Activated T-helper 1 cell treated with anti-CD3 and anti-CD28 coated beads, Interleukin-2, amount 50 U/mL, for 16 hours (primary cell): ENCODE measurements around the gene GOLGA8S.
"Not testable (repeated sequence)": the region's sequence is repeated elsewhere in the genome, so short reads cannot be mapped to it uniquely, and the experiment has no call there.

ENCODE experiments used
- DNase-seq, 2 donors: peaks; one replicate each; pipeline ENCODE4 v3.0.0-alpha.2; 2020; ENCODE audit warnings: low read depth in 1 of 2, low spot score in 1 of 2

The GOLGA8S gene

DNA sequence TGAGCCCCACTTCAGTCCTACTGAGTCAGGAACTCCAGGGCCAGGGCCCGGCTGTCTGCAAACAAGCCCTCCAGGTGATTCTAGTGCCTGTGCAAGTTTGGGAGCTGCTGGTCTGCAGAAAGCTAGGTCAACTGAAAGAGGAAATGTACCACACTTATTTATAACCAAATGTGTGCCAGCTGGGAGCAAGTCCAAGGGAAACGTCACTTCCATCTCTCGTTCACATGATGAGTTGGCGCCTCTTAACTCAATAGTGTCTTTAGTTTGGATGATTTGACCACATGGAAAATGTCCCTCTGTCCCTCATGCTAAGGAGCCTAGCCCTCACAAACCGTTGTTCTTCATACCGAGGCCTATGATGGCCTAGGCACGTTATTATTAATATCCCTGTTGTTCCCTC, 43.2 kb downstream of the GOLGA8S start:
- DNase-seq, result no peak

DNA sequence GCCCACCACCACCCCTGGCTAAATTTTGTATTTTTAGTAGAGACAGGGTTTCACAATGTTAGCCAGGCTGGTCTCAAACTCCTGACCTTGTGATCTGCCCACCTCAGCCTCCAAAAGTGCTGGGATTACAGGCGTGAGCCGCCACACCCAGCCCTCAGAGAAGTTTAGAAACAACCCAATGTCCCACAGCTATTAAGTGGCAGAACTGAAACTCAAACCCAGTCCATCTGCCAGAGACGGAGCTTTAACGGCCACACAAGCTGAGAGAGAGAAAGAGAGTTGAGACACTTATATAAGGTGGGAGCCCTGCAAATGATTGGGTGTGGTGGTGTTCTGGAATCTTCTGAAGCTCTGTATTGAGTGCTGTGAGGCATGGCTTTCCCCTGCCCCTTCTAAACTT, 43.8 kb downstream of the GOLGA8S start:
- DNase-seq, result not testable (repeated sequence)

DNA sequence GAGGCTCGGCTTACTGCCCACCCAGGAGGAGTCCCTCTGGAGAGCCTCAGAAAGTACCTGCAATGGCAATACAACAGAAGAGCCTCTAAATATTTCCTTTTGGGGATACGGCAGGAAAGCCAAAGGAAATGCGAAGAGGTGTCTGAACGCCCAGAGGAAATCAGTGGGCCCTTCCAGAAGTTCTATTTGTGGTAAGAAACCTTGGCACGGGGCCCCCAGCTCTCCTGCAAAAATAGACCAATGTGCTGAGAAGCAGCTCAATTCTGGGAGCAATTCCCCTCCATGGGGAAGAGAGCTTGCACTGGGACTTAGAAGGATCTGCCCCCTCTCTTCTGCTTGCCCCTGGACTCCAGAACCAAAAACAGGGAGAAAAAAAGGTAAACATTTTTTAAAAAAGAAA, 44.7 kb downstream of the GOLGA8S start:
- DNase-seq, result not testable (repeated sequence)

DNA sequence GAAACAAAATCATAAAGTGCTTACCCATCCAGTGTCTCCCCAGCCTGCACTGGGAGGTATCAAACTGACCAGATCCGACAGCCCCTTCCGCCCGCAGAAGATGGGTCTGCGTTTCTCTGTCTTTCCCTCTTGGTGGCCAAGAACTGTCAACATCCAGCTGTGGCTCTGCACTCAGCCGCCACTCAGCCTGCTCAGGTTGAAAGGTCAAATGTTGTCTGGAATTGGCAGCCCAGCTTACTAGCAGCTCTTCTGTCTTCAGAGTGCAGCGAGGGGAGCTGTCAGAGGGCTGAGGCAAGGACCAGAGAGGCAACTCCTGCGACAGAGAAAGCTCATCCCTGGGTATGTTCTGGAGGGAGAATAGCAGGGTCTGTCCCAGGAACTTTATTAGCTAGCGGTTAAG, 47.1 kb downstream of the GOLGA8S start:
- no peak for DNase-seq

DNA sequence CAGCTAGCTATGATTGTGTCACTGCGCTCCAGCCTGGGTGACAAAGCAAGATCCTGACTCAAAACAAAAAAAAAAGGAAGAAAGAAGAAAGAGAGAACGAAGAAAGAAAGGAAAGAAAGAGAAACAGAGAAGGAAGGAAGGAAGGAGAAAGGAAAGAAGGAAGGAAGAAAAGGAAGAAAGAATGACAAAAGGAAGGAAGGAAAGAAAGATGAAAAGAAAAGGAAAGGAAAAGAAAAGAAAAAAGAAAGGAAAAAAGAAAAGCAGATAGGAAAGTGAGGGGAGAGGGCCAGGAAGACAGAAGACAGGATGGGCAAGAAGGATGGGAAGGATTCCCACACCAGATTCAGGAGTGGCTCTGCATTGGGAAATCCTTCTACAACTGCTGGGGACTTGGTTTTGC, 47.6 kb downstream of the GOLGA8S start:
- no peak for DNase-seq

DNA sequence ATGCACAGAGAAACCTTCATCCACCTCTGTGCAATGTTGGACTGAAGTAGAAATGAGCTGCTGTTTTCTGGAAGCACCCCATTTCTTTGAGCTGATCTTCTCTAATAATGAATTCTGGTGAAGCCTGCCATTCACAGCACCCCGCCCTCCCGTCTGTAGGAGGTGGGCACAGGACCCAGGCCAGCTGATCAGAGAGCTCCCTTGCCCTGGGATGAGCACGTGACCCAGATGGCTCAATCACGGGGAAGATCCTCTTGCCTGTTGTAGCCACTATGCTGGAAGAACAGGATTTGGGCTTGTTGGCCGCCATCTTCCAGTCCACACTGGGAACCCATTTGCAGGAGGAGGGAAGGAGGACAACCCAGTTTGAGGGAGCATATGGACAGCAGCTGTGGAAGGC, 48.0 kb downstream of the GOLGA8S start:
- DNase-seq, result no peak

DNA sequence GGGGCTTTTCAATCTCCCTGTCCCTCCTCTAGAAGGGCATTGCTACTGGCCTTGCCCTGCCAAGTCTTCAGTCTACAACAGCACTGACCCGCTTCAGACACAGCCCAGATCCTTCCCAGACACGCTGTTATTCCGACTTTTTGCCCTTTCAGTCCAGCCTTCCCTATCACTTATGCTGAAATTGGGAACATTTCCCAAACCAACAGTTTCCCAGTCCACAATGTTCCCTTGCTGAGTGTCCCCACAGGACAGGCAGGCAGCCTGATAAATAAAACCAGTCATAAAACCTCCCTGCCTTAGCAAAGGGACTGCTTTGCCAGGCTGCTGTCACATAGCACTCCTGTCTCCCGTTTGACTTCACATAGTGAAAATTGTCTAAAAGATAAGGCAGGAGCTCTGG, 49.0 kb downstream of the GOLGA8S start:
- no peak for DNase-seq

DNA sequence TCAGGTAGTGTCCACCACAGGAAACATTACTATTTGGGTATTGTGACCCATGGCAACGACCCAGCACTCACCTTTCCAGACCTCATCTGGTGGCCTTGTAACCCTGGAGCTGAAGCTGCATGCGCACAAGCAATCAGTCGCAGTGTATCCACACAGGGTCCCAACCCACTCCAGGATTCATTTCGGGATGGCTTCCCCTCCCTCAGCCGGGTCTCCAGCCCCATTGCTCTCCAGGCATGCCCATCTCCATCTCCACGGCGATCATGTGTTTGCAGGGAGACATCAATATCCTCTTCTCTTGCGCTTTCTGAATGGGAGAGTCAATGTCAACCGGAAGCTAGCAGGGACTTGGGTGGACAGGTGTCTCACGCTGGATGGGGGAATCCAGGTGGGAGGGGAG, 57.3 kb downstream of the GOLGA8S start:
- no peak for DNase-seq

DNA sequence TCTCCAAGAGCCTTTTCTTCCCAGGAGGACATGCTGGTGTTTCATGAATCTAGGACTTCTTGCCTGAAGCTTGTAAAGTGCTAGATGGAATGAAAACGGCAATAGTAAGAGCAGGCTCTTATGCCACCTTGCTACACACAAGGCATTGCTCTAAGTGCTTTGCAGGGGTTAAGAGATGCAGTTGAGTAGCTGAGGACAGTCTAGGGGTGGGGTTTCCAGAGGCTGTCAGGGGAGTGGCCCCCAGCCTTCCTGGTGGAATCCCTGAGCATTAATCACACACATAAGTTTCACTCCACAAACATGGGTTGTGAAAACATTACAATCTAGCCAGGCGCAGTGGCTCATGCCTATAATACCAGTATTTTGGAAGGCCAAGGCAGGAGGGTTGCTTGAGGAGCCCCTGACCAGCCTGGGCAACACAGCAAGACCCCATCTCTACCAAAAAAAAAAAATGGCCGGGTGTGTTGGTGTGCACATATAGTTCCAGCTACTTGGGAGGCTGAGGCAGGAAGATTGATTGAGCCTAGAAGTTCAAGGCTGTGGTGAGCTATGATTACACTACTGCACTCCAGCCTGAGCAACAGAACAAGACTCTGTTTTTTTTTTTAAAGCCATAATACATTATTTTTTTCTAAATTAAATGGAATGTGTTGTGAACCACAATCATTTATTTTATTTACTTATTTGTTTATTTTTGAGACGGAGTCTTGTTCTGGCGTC, 58.5 kb downstream of the GOLGA8S start:
- DNase-seq, result not testable (repeated sequence)
